GM12875 (cell line): ENCODE measurements around the gene ACSS1.

ENCODE experiments used
- H3K4me3 ChIP-seq: one replicate; pipeline ENCODE4 v1.5.1; 2011; ENCODE audit warnings: low read depth, low read length, control low read depth
- CTCF ChIP-seq: IDR thresholded peaks from 2 replicates; pipeline ENCODE4 v1.5.1; 2011; ENCODE audit warnings: low read depth, mild to moderate bottlenecking, control low read depth, inconsistent platforms, low read length, moderate library complexity, borderline replicate concordance; ENCODE audit not compliant: insufficient read depth

The ACSS1 gene

GRCh38 chr20:25045343-25045712, 12.6 kb downstream of the ACSS1 start:
- H3K4me3 ChIP-seq: no peak overlapping the region
- no peak for TF ChIP-seq CTCF

GRCh38 chr20:25044660-25045342, 13.1 kb downstream of the ACSS1 start:
- no peak overlapping the region for H3K4me3 ChIP-seq
- no peak for TF ChIP-seq CTCF

- H3K4me3 ChIP-seq: no peak overlapping the region
- TF ChIP-seq CTCF: no peak
Observed at GRCh38 chr20:25044261-25044560, 13.7 kb downstream of the ACSS1 start.

- TF ChIP-seq CTCF: no peak
- no peak overlapping the region for H3K4me3 ChIP-seq
Observed at GRCh38 chr20:25043499-25044260, 14.3 kb downstream of the ACSS1 start.

GRCh38 chr20:25042531-25043498, 15.1 kb downstream of the ACSS1 start:
- H3K4me3 ChIP-seq: no peak overlapping the region
- TF ChIP-seq CTCF: no peak

- H3K4me3 ChIP-seq: no peak overlapping the region
- no peak for TF ChIP-seq CTCF
Observed at GRCh38 chr20:25041813-25042530, 16.0 kb downstream of the ACSS1 start.
